Measurements from ENCODE around the gene TEC.

Gene TEC

DNA sequence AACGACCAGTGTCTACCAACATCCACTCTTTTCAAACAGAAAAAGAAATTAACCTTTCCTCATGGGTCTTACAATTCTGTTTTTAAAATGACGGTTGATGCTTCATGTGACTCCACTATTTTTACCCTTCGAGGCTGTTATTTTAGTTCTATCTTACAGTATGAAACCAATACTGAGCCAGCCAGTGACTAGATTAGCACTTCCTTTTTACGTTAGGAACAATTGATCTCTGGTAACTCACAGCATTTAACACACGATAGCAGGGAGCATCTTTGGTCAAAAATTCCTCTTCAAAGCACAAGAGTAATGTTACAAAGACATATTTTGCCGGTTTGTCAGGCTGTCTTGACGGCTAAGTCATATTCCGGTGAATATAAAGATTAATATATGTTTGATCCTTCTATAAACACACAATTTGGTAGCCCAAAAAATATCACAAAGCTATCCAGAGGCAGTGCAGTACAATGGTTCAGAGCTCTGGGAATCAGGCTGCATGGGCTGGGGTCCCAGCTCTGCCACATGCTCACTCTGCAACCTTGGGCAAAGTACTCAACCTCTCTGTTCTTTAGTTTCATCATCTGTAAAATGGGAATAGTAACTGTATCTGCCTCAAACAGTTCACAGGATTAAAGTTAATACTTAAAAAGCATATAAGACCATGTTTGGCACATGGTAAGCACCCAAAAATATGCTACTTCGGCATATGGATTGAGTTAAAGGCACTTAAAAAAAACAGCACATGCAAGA, 72.7 kb downstream of the TEC start:
- H3K4me3 ChIP-seq (ENCODE audit: low read depth, low read length): no peak overlapping the region
- no peak for TF ChIP-seq CTCF (IDR thresholded peaks at IDR 0.05; ENCODE audit: insufficient read depth, low read length, missing control alignments)
- DNase-seq (ENCODE audit: low read depth, low spot score): no peak
- ChIA-PET POLR2A (no interaction called here), CTCF (no interaction called here)

GRCh38 chr4:48195853-48196252, 73.8 kb downstream of the TEC start:
- DNase-seq (ENCODE audit: low read depth, low spot score): no peak
- ChIA-PET POLR2A (no interaction called here), CTCF (no interaction called here)
- no peak for TF ChIP-seq CTCF (IDR thresholded peaks at IDR 0.05; ENCODE audit: insufficient read depth, low read length, missing control alignments)
- no peak overlapping the region for H3K4me3 ChIP-seq (ENCODE audit: low read depth, low read length)

DNA sequence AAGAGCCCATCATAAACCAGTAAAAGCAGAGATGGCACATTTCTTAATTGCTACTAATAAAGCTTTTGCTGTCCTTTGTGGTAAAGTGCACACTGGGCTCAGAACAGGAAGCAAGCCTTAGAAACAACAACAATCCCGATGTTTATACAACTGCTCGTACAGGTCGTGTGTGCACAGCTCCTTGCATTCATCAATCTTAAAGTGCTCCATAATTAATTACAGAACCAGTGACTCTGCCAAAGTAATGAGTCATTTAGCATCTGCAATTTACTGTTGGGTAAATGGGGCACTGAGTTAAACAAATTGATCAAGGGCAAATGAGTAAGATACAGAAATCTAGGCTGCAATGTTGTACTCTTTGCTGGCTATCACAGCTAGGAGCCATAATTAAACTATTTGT, 74.3 kb downstream of the TEC start:
- no peak overlapping the region for H3K4me3 ChIP-seq (ENCODE audit: low read depth, low read length)
- no peak for TF ChIP-seq CTCF (IDR thresholded peaks at IDR 0.05; ENCODE audit: insufficient read depth, low read length, missing control alignments)
- POLR2A ChIA-PET: no interaction called here
- CTCF ChIA-PET: no interaction called here
- no peak for DNase-seq (ENCODE audit: low read depth, low spot score)

DNA sequence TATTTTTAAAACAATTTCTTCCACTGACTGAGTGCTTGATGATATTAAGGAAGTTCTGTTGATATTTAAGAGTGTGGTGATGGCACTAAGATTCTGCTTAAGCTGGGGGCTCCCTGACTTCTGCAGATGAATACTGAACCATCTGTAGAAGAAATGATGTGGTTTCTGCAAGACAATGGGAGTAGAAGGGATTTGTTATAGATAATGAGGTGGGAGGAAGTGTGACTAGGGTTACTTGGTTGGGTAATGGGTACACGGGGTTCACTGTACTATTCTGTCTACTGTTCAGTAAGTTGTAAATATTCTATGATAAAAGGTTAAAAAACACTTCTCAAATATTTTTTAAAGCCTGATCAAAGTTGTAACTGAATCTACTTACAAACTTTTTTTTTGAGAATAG, 74.7 kb downstream of the TEC start:
- POLR2A ChIA-PET: no interaction called here
- no peak overlapping the region for H3K4me3 ChIP-seq (ENCODE audit: low read depth, low read length)
- no peak for DNase-seq (ENCODE audit: low read depth, low spot score)
- TF ChIP-seq CTCF (IDR thresholded peaks at IDR 0.05; ENCODE audit: insufficient read depth, low read length, missing control alignments): no peak
- CTCF ChIA-PET: no interaction called here

DNA sequence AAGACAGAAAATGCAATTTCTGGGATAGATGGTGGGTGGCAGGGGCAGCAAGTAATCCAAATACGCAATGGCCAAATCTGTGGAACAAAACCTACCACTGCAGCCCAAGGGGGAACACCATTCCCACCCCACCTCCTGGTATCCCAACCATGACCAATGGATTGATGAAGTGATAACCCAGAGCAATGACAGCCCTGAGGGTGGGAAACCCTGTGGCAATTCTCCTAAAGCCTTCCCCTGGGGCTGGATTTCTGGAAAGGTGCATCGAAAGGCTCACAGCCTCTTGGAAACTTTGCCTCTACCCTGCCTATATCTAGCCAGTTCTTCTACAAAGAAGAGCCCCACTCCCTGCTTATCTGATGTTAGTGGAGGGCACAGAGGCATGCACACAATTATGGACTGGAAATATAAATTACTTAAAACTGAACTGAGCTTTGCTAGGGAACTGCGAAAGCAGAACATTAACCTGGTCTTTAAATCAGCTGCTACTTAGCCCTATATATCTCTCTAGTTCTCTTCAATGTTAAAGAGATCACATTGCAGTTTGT, 75.6 kb downstream of the TEC start:
- CTCF ChIA-PET: no interaction called here
- no peak overlapping the region for H3K4me3 ChIP-seq (ENCODE audit: low read depth, low read length)
- no peak for TF ChIP-seq CTCF (IDR thresholded peaks at IDR 0.05; ENCODE audit: insufficient read depth, low read length, missing control alignments)
- DNase-seq (ENCODE audit: low read depth, low spot score): no peak
- POLR2A ChIA-PET: no interaction called here

- no peak overlapping the region for H3K4me3 ChIP-seq (ENCODE audit: low read depth, low read length)
- no peak for TF ChIP-seq CTCF (IDR thresholded peaks at IDR 0.05; ENCODE audit: insufficient read depth, low read length, missing control alignments)
- CTCF ChIA-PET: no interaction called here
- POLR2A ChIA-PET: no interaction called here
- no peak for DNase-seq (ENCODE audit: low read depth, low spot score)
Measured at GRCh38 chr4:48193096-48193836, 76.4 kb downstream of the TEC start.
